Measurements from ENCODE around the gene ZNF71. TPM values are rescaled to one million over a fixed set of nuclear protein-coding genes. Genes with fewer than 3 reads are reported as not detected.

The ZNF71 gene
- total RNA-seq, 1 donor from 2014 or later, result 5.8 TPM

- Histone ChIP-seq H3K9me3 (peaks cover 49% of the 10 kb centered on the region), H3K4me3 (no peak overlapping the region), H3K27me3 (ENCODE audit: low read depth) (peaks cover 6% of the 10 kb centered on the region), H3K4me1 (no peaks in the 10 kb centered on the region), H3K36me3 (no peaks in the 10 kb centered on the region), H3K27ac (no peak overlapping the region)
- DNase-seq (no peak), ATAC-seq (peak; percentile 50 to 65)
- TF ChIP-seq CTCF (IDR thresholded peaks at IDR 0.05), result no peak
- intact Hi-C loops (cut with DNase I), result no loop called here
Measured at GRCh38 chr19:56637976-56638555, 43.0 kb downstream of the ZNF71 start.

GRCh38 chr19:56639217-56639616, 44.1 kb downstream of the ZNF71 start:
- Histone ChIP-seq H3K27ac (no peak overlapping the region), H3K9me3 (peaks cover 37% of the 10 kb centered on the region), H3K4me3 (no peak overlapping the region), H3K4me1 (no peaks in the 10 kb centered on the region), H3K36me3 (no peaks in the 10 kb centered on the region), H3K27me3 (ENCODE audit: low read depth) (peaks cover 14% of the 10 kb centered on the region)
- intact Hi-C loops (cut with DNase I), result no loop called here
- DNase-seq (no peak), ATAC-seq (no peak)
- no peak for TF ChIP-seq CTCF (IDR thresholded peaks at IDR 0.05)

- Histone ChIP-seq H3K9me3 (peaks cover 29% of the 10 kb centered on the region), H3K4me1 (no peaks in the 10 kb centered on the region), H3K36me3 (no peaks in the 10 kb centered on the region), H3K27ac (no peak within 1 kb of the TSS), H3K27me3 (ENCODE audit: low read depth) (peaks cover 14% of the 10 kb centered on the region), H3K4me3 (no peak within 1 kb of the TSS)
- DNase-seq (no peak), ATAC-seq (no peak)
- intact Hi-C loops (cut with DNase I), result no loop called here
- TF ChIP-seq CTCF (IDR thresholded peaks at IDR 0.05), result no peak
Measured at GRCh38 chr19:56642711-56643459, 47.8 kb downstream of the ZNF71 start, which contains the start of gene SMIM17. SMIM17 (plus strand) TSS chr19:56643159; CDS start chr19:56645668, 2,509 bp downstream.

- ATAC-seq (no peak), DNase-seq (no peak)
- Histone ChIP-seq H3K9me3 (peaks cover 23% of the 10 kb centered on the region), H3K36me3 (no peaks in the 10 kb centered on the region), H3K27me3 (ENCODE audit: low read depth) (peaks cover 14% of the 10 kb centered on the region), H3K27ac (no peak overlapping the region), H3K4me1 (no peaks in the 10 kb centered on the region), H3K4me3 (no peak overlapping the region)
- intact Hi-C loops (cut with DNase I), result no loop called here
- no peak for TF ChIP-seq CTCF (IDR thresholded peaks at IDR 0.05)
Measured at GRCh38 chr19:56643460-56643955, 48.4 kb downstream of the ZNF71 start.

GRCh38 chr19:56654151-56654550, 59.0 kb downstream of the ZNF71 start:
- DNase-seq, result no peak
- ATAC-seq, result no peak
- Histone ChIP-seq H3K4me1 (no peaks in the 10 kb centered on the region), H3K27me3 (ENCODE audit: low read depth) (no peaks in the 10 kb centered on the region), H3K27ac (no peak overlapping the region), H3K36me3 (no peaks in the 10 kb centered on the region), H3K4me3 (no peak overlapping the region), H3K9me3 (peaks cover 29% of the 10 kb centered on the region)
- intact Hi-C loops (cut with DNase I), result no loop called here
- no peak for TF ChIP-seq CTCF (IDR thresholded peaks at IDR 0.05)

Data from lower lobe of right lung (tissue), 2 donors.